ENCODE data around the gene BMP8A.
"Not testable (repeated sequence)": the region's sequence is repeated elsewhere in the genome, so short reads cannot be mapped to it uniquely, and the experiment has no call there.

Gene BMP8A

GRCh38 chr1:39492118-39493042 lies 944 bp downstream of the BMP8A start:
- peak overlapping the region; percentile 67; the same call in 1 of the 2 replicates for H3K9ac ChIP-seq (ENCODE audit: low read depth, low read length)
- not testable (repeated sequence) for H3K9me3 ChIP-seq (ENCODE audit: control insufficient read depth, insufficient read depth, low read length); H3K36me3 ChIP-seq (ENCODE audit: insufficient read depth, low read length); H3K4me1 ChIP-seq (ENCODE audit: insufficient read depth, low read length)

- H3K9me3 ChIP-seq (ENCODE audit: control insufficient read depth, insufficient read depth, low read length); H3K9ac ChIP-seq (ENCODE audit: low read depth, low read length); H3K4me1 ChIP-seq (ENCODE audit: insufficient read depth, low read length); H3K36me3 ChIP-seq (ENCODE audit: insufficient read depth, low read length): not testable (repeated sequence)
Observed at GRCh38 chr1:39493043-39493810, 1.8 kb downstream of the BMP8A start.

GRCh38 chr1:39494671-39495410 lies 3.4 kb downstream of the BMP8A start:
- H3K9me3 ChIP-seq (ENCODE audit: control insufficient read depth, insufficient read depth, low read length), result no peaks in the 10 kb centered on the region
- 0 out of 2 replicates have a peak, but pooled peaks cover 8% of the 10 kb centered on the region for H3K4me1 ChIP-seq (ENCODE audit: insufficient read depth, low read length)
- H3K9ac ChIP-seq (ENCODE audit: low read depth, low read length), result no peak overlapping the region
- H3K36me3 ChIP-seq (ENCODE audit: insufficient read depth, low read length), result no peaks in the 10 kb centered on the region

- H3K36me3 ChIP-seq (ENCODE audit: insufficient read depth, low read length); H3K9ac ChIP-seq (ENCODE audit: low read depth, low read length); H3K9me3 ChIP-seq (ENCODE audit: control insufficient read depth, insufficient read depth, low read length); H3K4me1 ChIP-seq (ENCODE audit: insufficient read depth, low read length): not testable (repeated sequence)
Observed at GRCh38 chr1:39496520-39496919, 5.1 kb downstream of the BMP8A start.

- Histone ChIP-seq H3K9ac (ENCODE audit: low read depth, low read length) (no peak overlapping the region), H3K9me3 (ENCODE audit: control insufficient read depth, insufficient read depth, low read length) (no peaks in the 10 kb centered on the region), H3K36me3 (ENCODE audit: insufficient read depth, low read length) (no peaks in the 10 kb centered on the region), H3K4me1 (ENCODE audit: insufficient read depth, low read length) (0 out of 2 replicates have a peak, but pooled peaks cover 8% of the 10 kb centered on the region)
Observed at GRCh38 chr1:39497585-39497984, 6.1 kb downstream of the BMP8A start.

- H3K36me3 ChIP-seq (ENCODE audit: insufficient read depth, low read length); H3K4me1 ChIP-seq (ENCODE audit: insufficient read depth, low read length); H3K9ac ChIP-seq (ENCODE audit: low read depth, low read length); H3K9me3 ChIP-seq (ENCODE audit: control insufficient read depth, insufficient read depth, low read length): not testable (repeated sequence)
Observed at GRCh38 chr1:39498096-39498710, 6.8 kb downstream of the BMP8A start.

- H3K9ac ChIP-seq (ENCODE audit: low read depth, low read length); H3K4me1 ChIP-seq (ENCODE audit: insufficient read depth, low read length); H3K9me3 ChIP-seq (ENCODE audit: control insufficient read depth, insufficient read depth, low read length); H3K36me3 ChIP-seq (ENCODE audit: insufficient read depth, low read length): not testable (repeated sequence)
Observed at GRCh38 chr1:39498821-39499220, 7.4 kb downstream of the BMP8A start.

GRCh38 chr1:39499668-39500067 lies 8.2 kb downstream of the BMP8A start:
- no peaks in the 10 kb centered on the region for H3K9me3 ChIP-seq (ENCODE audit: control insufficient read depth, insufficient read depth, low read length)

GRCh38 chr1:39500862-39501389 lies 9.5 kb downstream of the BMP8A start:
- no peaks in the 10 kb centered on the region for H3K36me3 ChIP-seq (ENCODE audit: insufficient read depth, low read length)
- H3K9me3 ChIP-seq (ENCODE audit: control insufficient read depth, insufficient read depth, low read length), result no peaks in the 10 kb centered on the region
- no peak overlapping the region for H3K9ac ChIP-seq (ENCODE audit: low read depth, low read length)
- H3K4me1 ChIP-seq (ENCODE audit: insufficient read depth, low read length), result 0 out of 2 replicates have a peak, but pooled peaks cover 8% of the 10 kb centered on the region

More at GRCh38 chr1:39499668-39500067, 8.2 kb downstream of the BMP8A start:
- no peak overlapping the region for H3K9ac ChIP-seq (ENCODE audit: low read depth, low read length)
- no peaks in the 10 kb centered on the region for H3K36me3 ChIP-seq (ENCODE audit: insufficient read depth, low read length)
- 0 out of 2 replicates have a peak, but pooled peaks cover 8% of the 10 kb centered on the region for H3K4me1 ChIP-seq (ENCODE audit: insufficient read depth, low read length)

- H3K36me3 ChIP-seq (ENCODE audit: insufficient read depth, low read length), result no peaks in the 10 kb centered on the region
- no peak overlapping the region for H3K9ac ChIP-seq (ENCODE audit: low read depth, low read length)
- no peaks in the 10 kb centered on the region for H3K9me3 ChIP-seq (ENCODE audit: control insufficient read depth, insufficient read depth, low read length)
- H3K4me1 ChIP-seq (ENCODE audit: insufficient read depth, low read length), result 0 out of 2 replicates have a peak, but pooled peaks cover 8% of the 10 kb centered on the region
Observed at GRCh38 chr1:39501666-39502065, 10.2 kb downstream of the BMP8A start.

GRCh38 chr1:39504436-39504835 lies 13.0 kb downstream of the BMP8A start:
- not testable (repeated sequence) for H3K36me3 ChIP-seq (ENCODE audit: insufficient read depth, low read length); H3K4me1 ChIP-seq (ENCODE audit: insufficient read depth, low read length); H3K9me3 ChIP-seq (ENCODE audit: control insufficient read depth, insufficient read depth, low read length); H3K9ac ChIP-seq (ENCODE audit: low read depth, low read length)

- Histone ChIP-seq H3K9ac (ENCODE audit: low read depth, low read length) (no peak overlapping the region), H3K9me3 (ENCODE audit: control insufficient read depth, insufficient read depth, low read length) (no peaks in the 10 kb centered on the region), H3K36me3 (ENCODE audit: insufficient read depth, low read length) (no peaks in the 10 kb centered on the region), H3K4me1 (ENCODE audit: insufficient read depth, low read length) (no peaks in the 10 kb centered on the region; the same call in 1 of the 2 replicates)
Observed at GRCh38 chr1:39505289-39505688, 13.9 kb downstream of the BMP8A start.

- Histone ChIP-seq H3K36me3 (ENCODE audit: insufficient read depth, low read length) (no peaks in the 10 kb centered on the region), H3K9me3 (ENCODE audit: control insufficient read depth, insufficient read depth, low read length) (no peaks in the 10 kb centered on the region), H3K9ac (ENCODE audit: low read depth, low read length) (no peak overlapping the region), H3K4me1 (ENCODE audit: insufficient read depth, low read length) (no peaks in the 10 kb centered on the region; the same call in 1 of the 2 replicates)
Observed at GRCh38 chr1:39507230-39507928, 15.9 kb downstream of the BMP8A start.

Data from ES-I3 (cell line).